Uterus (tissue), 4 donors: ENCODE data around the gene VPS41. TPM values are rescaled to one million over a fixed set of nuclear protein-coding genes. Genes with fewer than 3 reads are reported as not detected.

Source experiments
- DNase-seq, 2 donors: peaks; one replicate each; pipeline ENCODE4 v3.0.0-alpha.2; 2019 to 2020
- H3K27ac ChIP-seq, 2 donors: fragments of 200-600 bp; sonication (generic); 1 replicate in 1 of 2; 2 replicates in 1 of 2; pipeline ENCODE4 v1.5.1; 2016 to 2018
- H3K27me3 ChIP-seq, 2 donors: fragments of 200-600 bp; sonication (generic); one replicate each; pipeline ENCODE4 v1.5.1; 2018 to 2019; ENCODE audit warnings: control low read depth in 1 of 2
- H3K36me3 ChIP-seq, 2 donors: fragments of 200-600 bp; sonication (generic); one replicate each; pipeline ENCODE4 v1.5.1; 2019; ENCODE audit warnings: control low read depth in 1 of 2
- H3K4me1 ChIP-seq, 2 donors: fragments of 200-600 bp; sonication (generic); one replicate each; pipeline ENCODE4 v1.5.1; 2018 to 2019; ENCODE audit warnings: control low read depth in 1 of 2
- H3K4me3 ChIP-seq, 2 donors: fragments of 200-600 bp; sonication (generic); 1 replicate in 1 of 2; 2 replicates in 1 of 2; pipeline ENCODE4 v1.5.1; 2018 to 2019; ENCODE audit warnings: mild to moderate bottlenecking in 1 of 2
- H3K9me3 ChIP-seq, 2 donors: fragments of 200-600 bp; sonication (generic); one replicate each; pipeline ENCODE4 v1.5.1; 2019; ENCODE audit warnings: control low read depth in 1 of 2
- CTCF ChIP-seq, 4 experiments: fragments of 200-600 bp in 2 of 4; fragments of 450-650 bp in 2 of 4; sonication (generic) in 2 of 4; IDR thresholded peaks; one replicate each; pipeline ENCODE4 v1.5.1; 2016 to 2019; ENCODE audit warnings: antibody characterized with exemption in 4 of 4, mild to moderate bottlenecking in 2 of 4, moderate library complexity in 1 of 4
- POLR2A ChIP-seq, 2 donors: fragments of 450-650 bp; IDR thresholded peaks; one replicate each; pipeline ENCODE4 v1.6.1; 2016; ENCODE audit warnings: antibody characterized with exemption in 2 of 2, mild to moderate bottlenecking in 1 of 2, moderate library complexity in 1 of 2
- intact Hi-C: fragments of 100-400 bp; cut with DNase I; formaldehyde crosslinking; loops from one replicate; pipeline ENCODE4 v1.15.1; 2023; ENCODE audit warnings: low total_unique reads
- total RNA-seq, 4 donors: library from RNA; depleted of rRNA in 3 of 4; stranded (reverse); fragments of >200 nt in 3 of 4; gene quantifications; one replicate each; pipeline versions ENCODE4 v1.1.0 to v1.2.4, GENCODE V29; 2014 to 2023
- donor health status: DM: yes; HTN: yes; CAD: no.

Gene VPS41
- total RNA-seq, 4 donors from 2014 or later, result 41.2 to 122 (median 74.0) TPM

DNA sequence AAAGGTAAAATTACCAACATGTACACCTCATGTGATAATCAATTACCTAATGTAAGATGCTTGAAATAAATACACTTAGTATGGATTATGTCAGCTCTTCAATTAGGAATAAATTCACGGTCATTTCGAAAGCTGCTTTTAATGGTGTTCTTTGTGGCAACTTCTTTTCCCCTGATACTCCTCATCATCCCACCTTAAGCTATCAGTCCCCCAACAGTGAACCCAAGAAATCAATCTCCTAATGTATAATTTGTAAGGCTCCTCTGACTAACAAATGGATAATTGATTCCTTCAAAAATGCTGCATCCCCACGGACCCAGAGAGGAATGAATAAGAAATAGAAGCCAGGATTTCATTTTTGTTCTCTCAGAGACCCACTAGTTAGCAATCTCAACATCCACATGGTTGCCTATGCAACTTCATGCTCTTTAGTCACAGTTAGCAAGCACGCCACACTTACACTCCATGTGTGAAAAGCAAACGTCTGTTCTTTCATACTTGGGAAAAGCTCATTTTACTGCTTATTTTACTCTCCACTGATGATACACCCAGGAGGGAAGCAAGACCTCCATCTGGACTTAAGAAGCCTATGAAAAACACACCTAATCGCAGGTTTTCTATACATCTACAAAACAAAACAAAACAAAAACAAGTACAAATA lies 70.1 kb downstream of the VPS41 start:
- H3K4me3 ChIP-seq, result no peak overlapping the region
- no peak for DNase-seq
- H3K27me3 ChIP-seq, result no peaks in the 10 kb centered on the region
- H3K4me1 ChIP-seq, result no peaks in the 10 kb centered on the region
- no peak overlapping the region for H3K27ac ChIP-seq
- intact Hi-C loops, result no loop called here
- H3K36me3 ChIP-seq, result no peaks in the 10 kb centered on the region
- TF ChIP-seq POLR2A (IDR thresholded peaks at IDR 0.05) (no peak), CTCF (IDR thresholded peaks at IDR 0.05) (no peak)
- no peaks in the 10 kb centered on the region for H3K9me3 ChIP-seq

- TF ChIP-seq POLR2A (IDR thresholded peaks at IDR 0.05), result no peak
- TF ChIP-seq CTCF (IDR thresholded peaks at IDR 0.05), result no peak
Measured at GRCh38 chr7:38834357-38834756, 74.6 kb downstream of the VPS41 start.

DNA sequence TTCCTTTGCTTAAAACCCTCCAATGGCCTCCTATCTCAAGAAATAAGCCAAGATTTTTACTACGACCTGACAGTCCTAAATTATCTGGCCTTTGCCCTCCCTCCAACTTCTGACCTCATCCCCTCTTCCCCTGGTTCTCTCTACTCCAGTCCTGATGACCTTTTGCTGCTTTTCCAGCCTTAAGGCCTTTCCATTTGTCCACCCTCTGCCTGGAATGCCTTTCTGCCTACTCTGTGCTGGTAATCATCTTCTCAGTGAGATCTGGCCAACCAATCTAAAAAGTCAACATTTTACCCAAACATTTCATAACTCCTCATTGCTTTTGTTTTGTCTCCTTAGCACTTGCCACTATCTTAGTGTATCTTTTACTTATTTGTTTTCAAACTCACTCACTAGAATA lies 75.7 kb downstream of the VPS41 start:
- Histone ChIP-seq H3K27me3 (no peaks in the 10 kb centered on the region), H3K4me1 (no peaks in the 10 kb centered on the region), H3K36me3 (no peaks in the 10 kb centered on the region), H3K4me3 (no peak overlapping the region), H3K9me3 (no peaks in the 10 kb centered on the region), H3K27ac (no peak overlapping the region)
- DNase-seq, result no peak
- intact Hi-C loops, result no loop called here
- TF ChIP-seq CTCF (IDR thresholded peaks at IDR 0.05) (no peak), POLR2A (IDR thresholded peaks at IDR 0.05) (no peak)

More at GRCh38 chr7:38834357-38834756, 74.6 kb downstream of the VPS41 start:
- Histone ChIP-seq H3K9me3 (no peaks in the 10 kb centered on the region), H3K4me1 (no peaks in the 10 kb centered on the region), H3K36me3 (no peaks in the 10 kb centered on the region), H3K27me3 (no peaks in the 10 kb centered on the region), H3K27ac (no peak overlapping the region), H3K4me3 (no peak overlapping the region)
- DNase-seq, result no peak
- intact Hi-C loops, result no loop called here

GRCh38 chr7:38831259-38831996 lies 77.6 kb downstream of the VPS41 start:
- H3K27ac ChIP-seq, result no peak overlapping the region

More at GRCh38 chr7:38831259-38831996, 77.6 kb downstream of the VPS41 start:
- intact Hi-C loops, result no loop called here
- H3K9me3 ChIP-seq, result no peaks in the 10 kb centered on the region
- H3K27me3 ChIP-seq, result no peaks in the 10 kb centered on the region
- H3K36me3 ChIP-seq, result no peaks in the 10 kb centered on the region
- H3K4me1 ChIP-seq, result no peaks in the 10 kb centered on the region
- no peak overlapping the region for H3K4me3 ChIP-seq
- no peak for TF ChIP-seq CTCF (IDR thresholded peaks at IDR 0.05)
- TF ChIP-seq POLR2A (IDR thresholded peaks at IDR 0.05), result no peak
- no peak for DNase-seq
